ENCODE data around the gene CSF1R.

The CSF1R gene

GRCh38 chr5:150085950-150086715 is at the start of gene CSF1R:
Gene CSF1R (minus strand): TSS chr5:150086554. CDS start chr5:150086427, 127 bp downstream.
- no peak within 1 kb of the TSS for H3K4me3 Mint-ChIP-seq
- peaks cover 3% of the 10 kb centered on the region for H3K4me1 Mint-ChIP-seq (ENCODE audit: low read depth)
- no peaks in the 10 kb centered on the region for H3K36me3 Mint-ChIP-seq
- peaks cover 26% of the 10 kb centered on the region for H3K27me3 Mint-ChIP-seq
- H3K27ac Mint-ChIP-seq, result no peak within 1 kb of the TSS
- no peaks in the 10 kb centered on the region for H3K9me3 Mint-ChIP-seq (ENCODE audit: low read depth)

GRCh38 chr5:150135557-150136304 is 49.4 kb upstream of the CSF1R start:
- H3K9me3 Mint-ChIP-seq (ENCODE audit: low read depth), result no peaks in the 10 kb centered on the region
- H3K27me3 Mint-ChIP-seq, result no peaks in the 10 kb centered on the region
- H3K27ac Mint-ChIP-seq, result no peak overlapping the region

GRCh38 chr5:150134198-150134588 is 47.8 kb upstream of the CSF1R start:
- no peak overlapping the region for H3K4me3 Mint-ChIP-seq
- no peak overlapping the region for H3K27ac Mint-ChIP-seq
- no peaks in the 10 kb centered on the region for H3K36me3 Mint-ChIP-seq
- no peaks in the 10 kb centered on the region for H3K4me1 Mint-ChIP-seq (ENCODE audit: low read depth)
- H3K27me3 Mint-ChIP-seq, result no peaks in the 10 kb centered on the region
- H3K9me3 Mint-ChIP-seq (ENCODE audit: low read depth), result no peaks in the 10 kb centered on the region

More at GRCh38 chr5:150135557-150136304, 49.4 kb upstream of the CSF1R start:
- H3K4me1 Mint-ChIP-seq (ENCODE audit: low read depth), result no peaks in the 10 kb centered on the region
- no peak overlapping the region for H3K4me3 Mint-ChIP-seq
- H3K36me3 Mint-ChIP-seq, result no peaks in the 10 kb centered on the region

GRCh38 chr5:150133581-150134197 is 47.3 kb upstream of the CSF1R start:
- H3K27me3 Mint-ChIP-seq, result no peaks in the 10 kb centered on the region
- no peaks in the 10 kb centered on the region for H3K9me3 Mint-ChIP-seq (ENCODE audit: low read depth)
- no peak overlapping the region for H3K27ac Mint-ChIP-seq
- H3K36me3 Mint-ChIP-seq, result no peaks in the 10 kb centered on the region
- no peak overlapping the region for H3K4me3 Mint-ChIP-seq
- no peaks in the 10 kb centered on the region for H3K4me1 Mint-ChIP-seq (ENCODE audit: low read depth)

- Mint-ChIP-seq H3K27me3 (no peaks in the 10 kb centered on the region), H3K27ac (no peak overlapping the region), H3K4me3 (no peak overlapping the region), H3K36me3 (no peaks in the 10 kb centered on the region), H3K9me3 (ENCODE audit: low read depth) (no peaks in the 10 kb centered on the region), H3K4me1 (ENCODE audit: low read depth) (no peaks in the 10 kb centered on the region)
These were observed 46.4 kb upstream of the CSF1R start for GRCh38 chr5:150132740-150133139.

GRCh38 chr5:150131978-150132694 is 45.8 kb upstream of the CSF1R start:
- Mint-ChIP-seq H3K9me3 (ENCODE audit: low read depth) (no peaks in the 10 kb centered on the region), H3K27me3 (no peaks in the 10 kb centered on the region), H3K36me3 (no peaks in the 10 kb centered on the region), H3K4me3 (no peak overlapping the region), H3K4me1 (ENCODE audit: low read depth) (no peaks in the 10 kb centered on the region), H3K27ac (no peak overlapping the region)

- no peaks in the 10 kb centered on the region for H3K4me1 Mint-ChIP-seq (ENCODE audit: low read depth)
- no peak overlapping the region for H3K27ac Mint-ChIP-seq
- H3K27me3 Mint-ChIP-seq, result no peaks in the 10 kb centered on the region
- H3K4me3 Mint-ChIP-seq, result no peak overlapping the region
- H3K36me3 Mint-ChIP-seq, result no peaks in the 10 kb centered on the region
- H3K9me3 Mint-ChIP-seq (ENCODE audit: low read depth), result no peaks in the 10 kb centered on the region
These were observed 45.1 kb upstream of the CSF1R start for GRCh38 chr5:150131461-150131860.

GRCh38 chr5:150130493-150130922 is 44.2 kb upstream of the CSF1R start:
- Mint-ChIP-seq H3K36me3 (no peaks in the 10 kb centered on the region), H3K27ac (no peak overlapping the region), H3K4me1 (ENCODE audit: low read depth) (no peaks in the 10 kb centered on the region), H3K4me3 (no peak overlapping the region), H3K9me3 (ENCODE audit: low read depth) (no peaks in the 10 kb centered on the region), H3K27me3 (no peaks in the 10 kb centered on the region)

- Mint-ChIP-seq H3K27ac (no peak overlapping the region), H3K27me3 (no peaks in the 10 kb centered on the region), H3K9me3 (ENCODE audit: low read depth) (no peaks in the 10 kb centered on the region), H3K4me3 (no peak overlapping the region), H3K4me1 (ENCODE audit: low read depth) (no peaks in the 10 kb centered on the region), H3K36me3 (no peaks in the 10 kb centered on the region)
These were observed 43.6 kb upstream of the CSF1R start for GRCh38 chr5:150129813-150130492.

GRCh38 chr5:150129454-150129812 is 43.1 kb upstream of the CSF1R start:
- Mint-ChIP-seq H3K27me3 (no peaks in the 10 kb centered on the region), H3K4me3 (no peak overlapping the region), H3K9me3 (ENCODE audit: low read depth) (no peaks in the 10 kb centered on the region), H3K36me3 (no peaks in the 10 kb centered on the region), H3K4me1 (ENCODE audit: low read depth) (no peaks in the 10 kb centered on the region), H3K27ac (no peak overlapping the region)

- H3K4me1 Mint-ChIP-seq (ENCODE audit: low read depth), result no peaks in the 10 kb centered on the region
- no peaks in the 10 kb centered on the region for H3K27me3 Mint-ChIP-seq
- no peak overlapping the region for H3K27ac Mint-ChIP-seq
- H3K4me3 Mint-ChIP-seq, result no peak overlapping the region
- H3K36me3 Mint-ChIP-seq, result no peaks in the 10 kb centered on the region
- H3K9me3 Mint-ChIP-seq (ENCODE audit: low read depth), result no peaks in the 10 kb centered on the region
These were observed 40.5 kb upstream of the CSF1R start for GRCh38 chr5:150126921-150127265.

GRCh38 chr5:150126199-150126920 is 40.0 kb upstream of the CSF1R start:
- H3K9me3 Mint-ChIP-seq (ENCODE audit: low read depth), result no peaks in the 10 kb centered on the region

GRCh38 chr5:150125334-150125733 is 39.0 kb upstream of the CSF1R start:
- Mint-ChIP-seq H3K9me3 (ENCODE audit: low read depth) (no peaks in the 10 kb centered on the region), H3K4me3 (no peak overlapping the region), H3K27ac (no peak overlapping the region), H3K27me3 (no peaks in the 10 kb centered on the region), H3K4me1 (ENCODE audit: low read depth) (no peaks in the 10 kb centered on the region), H3K36me3 (no peaks in the 10 kb centered on the region)

More at GRCh38 chr5:150126199-150126920, 40.0 kb upstream of the CSF1R start:
- Mint-ChIP-seq H3K4me1 (ENCODE audit: low read depth) (no peaks in the 10 kb centered on the region), H3K4me3 (no peak overlapping the region), H3K27ac (no peak overlapping the region), H3K36me3 (no peaks in the 10 kb centered on the region), H3K27me3 (no peaks in the 10 kb centered on the region)

GRCh38 chr5:150124596-150124995 is 38.2 kb upstream of the CSF1R start:
- H3K27ac Mint-ChIP-seq, result no peak overlapping the region
- H3K4me3 Mint-ChIP-seq, result no peak overlapping the region
- H3K4me1 Mint-ChIP-seq (ENCODE audit: low read depth), result no peaks in the 10 kb centered on the region
- no peaks in the 10 kb centered on the region for H3K27me3 Mint-ChIP-seq
- H3K36me3 Mint-ChIP-seq, result no peaks in the 10 kb centered on the region
- no peaks in the 10 kb centered on the region for H3K9me3 Mint-ChIP-seq (ENCODE audit: low read depth)
